NCI-H1048 (cell line): ENCODE measurements around the gene EBP.

ENCODE experiments used
- DNase-seq: peaks from one replicate; lab custom pipeline; 2025; lab: John Stamatoyannopoulos, UW

EBP gene

GRCh38 chrX:48521353-48522243, at the start of gene EBP:
EBP (plus strand) TSS chrX:48521808; CDS start chrX:48523772, 1,964 bp downstream.
- DNase-seq = peak; percentile 38

GRCh38 chrX:48472225-48472624, 49.4 kb upstream of the EBP start:
- no peak for DNase-seq

GRCh38 chrX:48472851-48473703, 48.5 kb upstream of the EBP start:
- DNase-seq = no peak

- DNase-seq = no peak
Observed at GRCh38 chrX:48473704-48473990, 48.0 kb upstream of the EBP start.

GRCh38 chrX:48474127-48474526, 47.5 kb upstream of the EBP start:
- no peak for DNase-seq

- no peak for DNase-seq
Observed at GRCh38 chrX:48474581-48474980, 47.0 kb upstream of the EBP start.

GRCh38 chrX:48475296-48475695, 46.3 kb upstream of the EBP start:
- no peak for DNase-seq

GRCh38 chrX:48475774-48476577, 45.6 kb upstream of the EBP start, which contains the start of gene FTSJ1:
FTSJ1 (plus strand) TSS chrX:48476199; CDS start chrX:48478048, 1,849 bp downstream.
- peak; percentile 60 for DNase-seq

GRCh38 chrX:48476919-48477318, 44.7 kb upstream of the EBP start:
- no peak for DNase-seq

- DNase-seq = no peak
Observed at GRCh38 chrX:48477960-48478755, 43.5 kb upstream of the EBP start.

GRCh38 chrX:48478806-48479205, 42.8 kb upstream of the EBP start:
- no peak for DNase-seq

- DNase-seq = no peak
Observed at GRCh38 chrX:48480142-48480541, 41.5 kb upstream of the EBP start.

- DNase-seq = no peak
Observed at GRCh38 chrX:48480583-48480982, 41.0 kb upstream of the EBP start.

- DNase-seq = no peak
Observed at GRCh38 chrX:48482526-48482925, 39.1 kb upstream of the EBP start.

- no peak for DNase-seq
Observed at GRCh38 chrX:48487362-48487798, 34.2 kb upstream of the EBP start.

- DNase-seq = no peak
Observed at GRCh38 chrX:48488034-48488433, 33.6 kb upstream of the EBP start.

GRCh38 chrX:48489296-48489695, 32.3 kb upstream of the EBP start:
- no peak for DNase-seq

- no peak for DNase-seq
Observed at GRCh38 chrX:48489892-48490291, 31.7 kb upstream of the EBP start.

GRCh38 chrX:48490661-48491060, 30.9 kb upstream of the EBP start:
- no peak for DNase-seq

GRCh38 chrX:48491809-48492208, 29.8 kb upstream of the EBP start:
- DNase-seq = no peak

- DNase-seq = no peak
Observed at GRCh38 chrX:48492293-48492910, 29.2 kb upstream of the EBP start.
